Measurements from ENCODE around the gene DCDC2. TPM values are rescaled to one million over a fixed set of nuclear protein-coding genes. Genes with fewer than 3 reads are reported as not detected.

DCDC2 gene
- total RNA-seq, 1 experiment from 2014 or later, result 5.6 TPM

DNA sequence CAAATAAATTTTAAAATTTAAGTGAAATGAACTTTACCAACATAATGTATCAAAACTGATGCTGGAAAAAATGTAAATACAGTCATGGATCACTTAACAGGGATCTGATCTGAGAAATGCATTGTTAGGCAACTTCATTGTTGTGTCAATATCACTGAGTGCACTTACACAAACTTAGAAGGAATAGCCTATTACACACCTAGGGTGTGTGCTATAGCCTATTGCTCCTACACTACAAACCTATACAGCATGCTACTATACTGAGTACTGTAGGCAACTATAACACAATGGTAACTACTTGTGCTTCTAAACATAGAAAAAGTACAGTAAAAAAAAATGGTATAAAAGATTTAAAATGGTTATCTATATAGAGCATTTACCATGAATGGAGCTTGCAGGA lies 104.5 kb downstream of the DCDC2 start:
- no peaks in the 10 kb centered on the region for H3K79me2 ChIP-seq (ENCODE audit: low read depth)
- H3K36me3 ChIP-seq (ENCODE audit: low read depth), result no peaks in the 10 kb centered on the region
- H3K4me1 ChIP-seq (replicated peaks; ENCODE audit: insufficient read depth), result no peaks in the 10 kb centered on the region
- H3K27ac ChIP-seq, result no peak overlapping the region
- intact Hi-C loops (cut with micrococcal nuclease; ENCODE audit: unreplicated experiment), result no loop called here
- no TSS peak for BruUV-seq (replicated peaks)
- no peaks in the 10 kb centered on the region for H3K9me2 ChIP-seq (ENCODE audit: insufficient read depth)
- no peak overlapping the region for H2AFZ ChIP-seq
- no peak overlapping the region for H3K4me2 ChIP-seq
- H4K20me1 ChIP-seq (ENCODE audit: insufficient read depth), result no peaks in the 10 kb centered on the region
- ChIA-PET POLR2A (ENCODE audit: unreplicated experiment) (no interaction called here), CTCF (no interaction called here)
- TF ChIP-seq EZH2 (IDR thresholded peaks at IDR 0.05; ENCODE audit: low read depth) (no peak), CTCF (conservative IDR thresholded peaks at IDR 0.05) (no peak)
- H3K9me3 ChIP-seq (ENCODE audit: insufficient read depth, low read depth), result no peaks in the 10 kb centered on the region; the same call in 1 of the 2 replicates
- H3K27me3 ChIP-seq (ENCODE audit: insufficient read depth, low read depth), result no peaks in the 10 kb centered on the region
- H3K4me3 ChIP-seq, result no peak overlapping the region
- DNase-seq, result no peak
- no peaks in the 10 kb centered on the region for H3F3A ChIP-seq (ENCODE audit: insufficient read depth, low read depth)

DNA sequence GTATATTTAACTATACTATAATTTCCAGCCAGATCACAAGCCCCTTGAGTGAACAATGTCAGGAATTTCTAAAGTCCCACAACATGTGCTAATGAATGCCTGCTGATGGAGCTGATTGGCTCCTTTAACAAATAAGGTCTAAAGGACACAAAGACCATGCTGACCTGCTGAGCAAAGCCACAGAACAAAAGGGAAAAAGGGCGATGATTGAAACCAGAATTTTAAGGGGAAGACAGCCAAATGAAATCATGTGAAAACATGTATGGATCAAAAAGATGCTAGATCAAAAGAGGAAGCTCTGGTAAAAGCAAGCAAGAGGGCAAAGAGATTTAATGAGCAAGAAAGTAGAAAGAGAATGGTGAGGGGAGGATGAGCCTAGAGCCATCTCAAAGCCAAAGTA lies 105.6 kb downstream of the DCDC2 start:
- Histone ChIP-seq H3K4me2 (no peak overlapping the region), H3K9me3 (ENCODE audit: insufficient read depth, low read depth) (no peaks in the 10 kb centered on the region), H3K4me3 (no peak overlapping the region), H2AFZ (no peak overlapping the region), H3F3A (ENCODE audit: insufficient read depth, low read depth) (no peaks in the 10 kb centered on the region), H4K20me1 (ENCODE audit: insufficient read depth) (no peaks in the 10 kb centered on the region), H3K9me2 (ENCODE audit: insufficient read depth) (no peaks in the 10 kb centered on the region), H3K27ac (no peak overlapping the region), H3K27me3 (ENCODE audit: insufficient read depth, low read depth) (no peaks in the 10 kb centered on the region), H3K36me3 (ENCODE audit: low read depth) (no peaks in the 10 kb centered on the region), H3K79me2 (ENCODE audit: low read depth) (no peaks in the 10 kb centered on the region), H3K4me1 (replicated peaks; ENCODE audit: insufficient read depth) (no peaks in the 10 kb centered on the region)
- no peak for DNase-seq
- BruUV-seq (replicated peaks), result no TSS peak
- ChIA-PET CTCF (no interaction called here), POLR2A (ENCODE audit: unreplicated experiment) (no interaction called here)
- intact Hi-C loops (cut with micrococcal nuclease; ENCODE audit: unreplicated experiment), result no loop called here
- TF ChIP-seq EZH2 (IDR thresholded peaks at IDR 0.05; ENCODE audit: low read depth) (no peak), CTCF (conservative IDR thresholded peaks at IDR 0.05) (no peak)

- CTCF ChIA-PET, result no interaction called here
- H3K9me2 ChIP-seq (ENCODE audit: insufficient read depth), result no peaks in the 10 kb centered on the region
- intact Hi-C loops (cut with micrococcal nuclease; ENCODE audit: unreplicated experiment), result no loop called here
- TF ChIP-seq EZH2 (IDR thresholded peaks at IDR 0.05; ENCODE audit: low read depth) (no peak), CTCF (conservative IDR thresholded peaks at IDR 0.05) (no peak)
- no peaks in the 10 kb centered on the region for H3K27me3 ChIP-seq (ENCODE audit: insufficient read depth, low read depth)
- no peak overlapping the region for H3K27ac ChIP-seq
- H4K20me1 ChIP-seq (ENCODE audit: insufficient read depth), result no peaks in the 10 kb centered on the region
- H3K4me1 ChIP-seq (replicated peaks; ENCODE audit: insufficient read depth), result no peaks in the 10 kb centered on the region
- H3K4me2 ChIP-seq, result no peak overlapping the region
- H3K4me3 ChIP-seq, result no peak overlapping the region
- H3F3A ChIP-seq (ENCODE audit: insufficient read depth, low read depth), result no peaks in the 10 kb centered on the region
- no peak overlapping the region for H2AFZ ChIP-seq
- POLR2A ChIA-PET (ENCODE audit: unreplicated experiment), result no interaction called here
- no peaks in the 10 kb centered on the region for H3K9me3 ChIP-seq (ENCODE audit: insufficient read depth, low read depth)
- no peak for DNase-seq
- no peaks in the 10 kb centered on the region for H3K79me2 ChIP-seq (ENCODE audit: low read depth)
- no peaks in the 10 kb centered on the region for H3K36me3 ChIP-seq (ENCODE audit: low read depth)
- BruUV-seq (replicated peaks), result no TSS peak
Measured at GRCh38 chr6:24251339-24251738, 106.5 kb downstream of the DCDC2 start.
